Effector memory CD8-positive, alpha-beta T cell (primary cell): Measurements from ENCODE around the gene METTL25.
"Not testable (repeated sequence)": the region's sequence is repeated elsewhere in the genome, so short reads cannot be mapped to it uniquely, and the experiment has no call there.

Source experiments
- ATAC-seq: fragments of 150-1000 bp; cut with Tn5 transposase; replicated peaks from 2 replicates; pipeline ENCODE4 v1.10.0; 2021; ENCODE audit warnings: mild to moderate bottlenecking, moderate library complexity
- DNase-seq, 3 experiments: peaks; one replicate each; pipeline ENCODE4 v3.0.0; 2021
- H3K27ac Mint-ChIP-seq, 2 donors: one replicate each; pipeline ENCODE4 v1.8.0; 2022; ENCODE audit warnings: mild to moderate bottlenecking in 2 of 2, mixed read lengths in 2 of 2, moderate library complexity in 2 of 2
- H3K27me3 Mint-ChIP-seq, 2 donors: one replicate each; pipeline ENCODE4 v1.8.0; 2022; ENCODE audit warnings: mixed read lengths in 2 of 2
- H3K36me3 Mint-ChIP-seq: one replicate; pipeline ENCODE4 v1.8.0; 2022; ENCODE audit warnings: mild to moderate bottlenecking, moderate library complexity, mixed read lengths; ENCODE audit not compliant: insufficient read depth
- H3K4me1 Mint-ChIP-seq, 2 donors: one replicate each; pipeline ENCODE4 v1.8.0; 2022; ENCODE audit warnings: low read depth in 2 of 2, mixed read lengths in 2 of 2
- H3K4me3 Mint-ChIP-seq, 2 donors: one replicate each; pipeline ENCODE4 v1.8.0; 2022; ENCODE audit warnings: mild to moderate bottlenecking in 2 of 2, mixed read lengths in 2 of 2, moderate library complexity in 2 of 2
- H3K9me3 Mint-ChIP-seq, 2 donors: one replicate each; pipeline ENCODE4 v1.8.0; 2022; ENCODE audit warnings: mixed read lengths in 2 of 2

The METTL25 gene

GRCh38 chr12:82360834-82361233 lies 2.5 kb downstream of the METTL25 start:
- H3K4me3 Mint-ChIP-seq, H3K9me3 Mint-ChIP-seq, H3K27me3 Mint-ChIP-seq, H3K27ac Mint-ChIP-seq, DNase-seq, ATAC-seq: not testable (repeated sequence)
- Mint-ChIP-seq H3K36me3 (peaks cover 24% of the 10 kb centered on the region), H3K4me1 (peaks cover 20 to 35% of the 10 kb centered on the region in 2 donors)

GRCh38 chr12:82361461-82361915 lies 3.2 kb downstream of the METTL25 start:
- no peak overlapping the region for H3K4me3 Mint-ChIP-seq
- peaks cover 19% of the 10 kb centered on the region for H3K36me3 Mint-ChIP-seq
- no peak for ATAC-seq
- H3K9me3 Mint-ChIP-seq = no peaks in the 10 kb centered on the region
- H3K4me1 Mint-ChIP-seq = peaks cover 19 to 29% of the 10 kb centered on the region in 2 donors
- DNase-seq = no peak
- no peaks in the 10 kb centered on the region for H3K27me3 Mint-ChIP-seq
- H3K27ac Mint-ChIP-seq = no peak overlapping the region

- DNase-seq = no peak
- H3K9me3 Mint-ChIP-seq = no peaks in the 10 kb centered on the region
- peaks cover 10 to 19% of the 10 kb centered on the region in 2 donors for H3K4me1 Mint-ChIP-seq
- H3K4me3 Mint-ChIP-seq = no peak overlapping the region
- peaks cover 2% of the 10 kb centered on the region for H3K36me3 Mint-ChIP-seq
- H3K27me3 Mint-ChIP-seq = no peaks in the 10 kb centered on the region
- no peak for ATAC-seq
- no peak overlapping the region for H3K27ac Mint-ChIP-seq
Measured at GRCh38 chr12:82363990-82364389, 5.7 kb downstream of the METTL25 start.

- Mint-ChIP-seq H3K27me3 (no peaks in the 10 kb centered on the region), H3K36me3 (no peaks in the 10 kb centered on the region), H3K27ac (no peak overlapping the region), H3K9me3 (peaks cover 0 to 2% of the 10 kb centered on the region in 2 donors), H3K4me1 (peaks cover 3 to 15% of the 10 kb centered on the region in 2 donors), H3K4me3 (no peak overlapping the region)
- no peak for ATAC-seq
- no peak for DNase-seq
Measured at GRCh38 chr12:82366197-82366596, 7.9 kb downstream of the METTL25 start.

- Mint-ChIP-seq H3K4me3 (no peak overlapping the region), H3K27me3 (no peaks in the 10 kb centered on the region), H3K36me3 (no peaks in the 10 kb centered on the region), H3K9me3 (peaks cover 0 to 2% of the 10 kb centered on the region in 2 donors), H3K4me1 (peaks cover 3 to 4% of the 10 kb centered on the region in 2 donors), H3K27ac (no peak overlapping the region)
- ATAC-seq = no peak
- DNase-seq = no peak
Measured at GRCh38 chr12:82375201-82375600, 16.9 kb downstream of the METTL25 start.

GRCh38 chr12:82378997-82379396 lies 20.7 kb downstream of the METTL25 start:
- H3K9me3 Mint-ChIP-seq = no peaks in the 10 kb centered on the region
- no peak overlapping the region for H3K4me3 Mint-ChIP-seq
- no peaks in the 10 kb centered on the region for H3K36me3 Mint-ChIP-seq
- DNase-seq (no peak), ATAC-seq (no peak)
- H3K4me1 Mint-ChIP-seq = peaks cover 0 to 3% of the 10 kb centered on the region in 2 donors
- no peaks in the 10 kb centered on the region for H3K27me3 Mint-ChIP-seq
- H3K27ac Mint-ChIP-seq = no peak overlapping the region

GRCh38 chr12:82383930-82384552 lies 25.7 kb downstream of the METTL25 start:
- Mint-ChIP-seq H3K9me3 (no peaks in the 10 kb centered on the region), H3K27me3 (no peaks in the 10 kb centered on the region), H3K4me3 (no peak overlapping the region), H3K36me3 (no peaks in the 10 kb centered on the region), H3K4me1 (no peaks in the 10 kb centered on the region), H3K27ac (no peak overlapping the region)
- ATAC-seq (no peak), DNase-seq (no peak)

- DNase-seq (no peak), ATAC-seq (no peak)
- Mint-ChIP-seq H3K27ac (no peak overlapping the region), H3K27me3 (no peaks in the 10 kb centered on the region), H3K4me1 (no peaks in the 10 kb centered on the region), H3K4me3 (no peak overlapping the region), H3K9me3 (no peaks in the 10 kb centered on the region), H3K36me3 (peaks cover 19% of the 10 kb centered on the region)
Measured at GRCh38 chr12:82398879-82399278, 40.5 kb downstream of the METTL25 start.

- H3K27me3 Mint-ChIP-seq = no peaks in the 10 kb centered on the region
- peaks cover 23% of the 10 kb centered on the region for H3K36me3 Mint-ChIP-seq
- H3K4me3 Mint-ChIP-seq = no peak overlapping the region
- no peaks in the 10 kb centered on the region for H3K9me3 Mint-ChIP-seq
- no peak for ATAC-seq
- no peak for DNase-seq
- H3K27ac Mint-ChIP-seq = no peak overlapping the region
- no peaks in the 10 kb centered on the region for H3K4me1 Mint-ChIP-seq
Measured at GRCh38 chr12:82400819-82401218, 42.5 kb downstream of the METTL25 start.

- Mint-ChIP-seq H3K36me3 (peaks cover 8% of the 10 kb centered on the region), H3K4me1 (no peaks in the 10 kb centered on the region), H3K4me3 (no peak overlapping the region), H3K9me3 (no peaks in the 10 kb centered on the region), H3K27me3 (no peaks in the 10 kb centered on the region), H3K27ac (no peak overlapping the region)
- DNase-seq (no peak), ATAC-seq (no peak)
Measured at GRCh38 chr12:82406651-82407050, 48.3 kb downstream of the METTL25 start.

- no peak overlapping the region for H3K27ac Mint-ChIP-seq
- H3K4me3 Mint-ChIP-seq = no peak overlapping the region
- no peak for ATAC-seq
- peaks cover 8% of the 10 kb centered on the region for H3K36me3 Mint-ChIP-seq
- DNase-seq = no peak
- H3K9me3 Mint-ChIP-seq = no peaks in the 10 kb centered on the region
- no peaks in the 10 kb centered on the region for H3K4me1 Mint-ChIP-seq
- H3K27me3 Mint-ChIP-seq = no peaks in the 10 kb centered on the region
Measured at GRCh38 chr12:82407481-82407880, 49.2 kb downstream of the METTL25 start.

- Mint-ChIP-seq H3K4me1 (no peaks in the 10 kb centered on the region), H3K27ac (no peak overlapping the region), H3K36me3 (peaks cover 4% of the 10 kb centered on the region), H3K9me3 (no peaks in the 10 kb centered on the region), H3K27me3 (no peaks in the 10 kb centered on the region), H3K4me3 (no peak overlapping the region)
- DNase-seq = no peak
- ATAC-seq = no peak
Measured at GRCh38 chr12:82408844-82409243, 50.5 kb downstream of the METTL25 start.

- H3K9me3 Mint-ChIP-seq = no peaks in the 10 kb centered on the region
- H3K36me3 Mint-ChIP-seq = no peaks in the 10 kb centered on the region
- H3K27me3 Mint-ChIP-seq = no peaks in the 10 kb centered on the region
- H3K4me3 Mint-ChIP-seq = no peak overlapping the region
- ATAC-seq = no peak
- H3K4me1 Mint-ChIP-seq = no peaks in the 10 kb centered on the region
- DNase-seq = no peak
- H3K27ac Mint-ChIP-seq = no peak overlapping the region
Measured at GRCh38 chr12:82411546-82412230, 53.4 kb downstream of the METTL25 start.

GRCh38 chr12:82412246-82412645 lies 53.9 kb downstream of the METTL25 start:
- Mint-ChIP-seq H3K4me3 (no peak overlapping the region), H3K4me1 (no peaks in the 10 kb centered on the region), H3K27me3 (no peaks in the 10 kb centered on the region), H3K36me3 (no peaks in the 10 kb centered on the region), H3K27ac (no peak overlapping the region), H3K9me3 (no peaks in the 10 kb centered on the region)
- ATAC-seq = no peak
- no peak for DNase-seq
